Measurements from ENCODE around the gene DUSP28. TPM values are rescaled to one million over a fixed set of nuclear protein-coding genes. Genes with fewer than 3 reads are reported as not detected.

Gene DUSP28
- total RNA-seq, 4 donors from 2014 or later: 3.0 to 5.3 (median 4.0) TPM

DNA sequence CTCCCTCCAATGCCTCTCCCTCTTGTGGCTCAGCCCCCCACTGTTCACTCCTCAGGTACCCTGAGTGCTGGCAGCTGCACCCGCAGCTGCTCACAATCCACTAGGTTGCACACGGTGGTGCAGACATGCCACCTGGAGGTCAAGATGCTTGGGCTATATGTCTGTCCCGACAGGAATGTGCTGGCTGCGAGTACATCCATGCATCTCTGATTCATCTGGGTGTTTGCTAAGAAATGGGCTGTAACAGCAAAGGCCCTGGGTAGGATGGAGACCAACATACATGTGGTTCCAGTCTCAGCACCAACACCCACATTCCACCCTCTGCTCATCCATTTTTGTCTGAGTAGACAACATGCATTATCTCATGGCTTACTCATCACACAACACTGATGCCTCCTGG is 33.6 kb upstream of the DUSP28 start:
- ATAC-seq: no peak
- TF ChIP-seq POLR2A (IDR thresholded peaks at IDR 0.05) (no peak), POLR2AphosphoS5 (IDR thresholded peaks at IDR 0.05) (no peak), EP300 (IDR thresholded peaks at IDR 0.05) (no peak)
- TF ChIP-seq, protein P1, sequence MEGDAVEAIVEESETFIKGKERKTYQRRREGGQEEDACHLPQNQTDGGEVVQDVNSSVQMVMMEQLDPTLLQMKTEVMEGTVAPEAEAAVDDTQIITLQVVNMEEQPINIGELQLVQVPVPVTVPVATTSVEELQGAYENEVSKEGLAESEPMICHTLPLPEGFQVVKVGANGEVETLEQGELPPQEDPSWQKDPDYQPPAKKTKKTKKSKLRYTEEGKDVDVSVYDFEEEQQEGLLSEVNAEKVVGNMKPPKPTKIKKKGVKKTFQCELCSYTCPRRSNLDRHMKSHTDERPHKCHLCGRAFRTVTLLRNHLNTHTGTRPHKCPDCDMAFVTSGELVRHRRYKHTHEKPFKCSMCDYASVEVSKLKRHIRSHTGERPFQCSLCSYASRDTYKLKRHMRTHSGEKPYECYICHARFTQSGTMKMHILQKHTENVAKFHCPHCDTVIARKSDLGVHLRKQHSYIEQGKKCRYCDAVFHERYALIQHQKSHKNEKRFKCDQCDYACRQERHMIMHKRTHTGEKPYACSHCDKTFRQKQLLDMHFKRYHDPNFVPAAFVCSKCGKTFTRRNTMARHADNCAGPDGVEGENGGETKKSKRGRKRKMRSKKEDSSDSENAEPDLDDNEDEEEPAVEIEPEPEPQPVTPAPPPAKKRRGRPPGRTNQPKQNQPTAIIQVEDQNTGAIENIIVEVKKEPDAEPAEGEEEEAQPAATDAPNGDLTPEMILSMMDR (IDR thresholded peaks at IDR 0.05): no peak
- Histone ChIP-seq H3K27ac (no peak overlapping the region), H3K4me1 (no peaks in the 10 kb centered on the region), H3K36me3 (peaks cover 0 to 80% of the 10 kb centered on the region in 2 donors), H3K9me3 (peaks cover 0 to 6% (median 0%) of the 10 kb centered on the region in 3 donors), H3K4me3 (no peak overlapping the region), H3K27me3 (no peaks in the 10 kb centered on the region)
- 85 to 100% methylated on average over 1 to 3 of the region's 4 CpGs for WGBS, 2 donors (ENCODE audit: low coverage in 1 of 2)

DNA sequence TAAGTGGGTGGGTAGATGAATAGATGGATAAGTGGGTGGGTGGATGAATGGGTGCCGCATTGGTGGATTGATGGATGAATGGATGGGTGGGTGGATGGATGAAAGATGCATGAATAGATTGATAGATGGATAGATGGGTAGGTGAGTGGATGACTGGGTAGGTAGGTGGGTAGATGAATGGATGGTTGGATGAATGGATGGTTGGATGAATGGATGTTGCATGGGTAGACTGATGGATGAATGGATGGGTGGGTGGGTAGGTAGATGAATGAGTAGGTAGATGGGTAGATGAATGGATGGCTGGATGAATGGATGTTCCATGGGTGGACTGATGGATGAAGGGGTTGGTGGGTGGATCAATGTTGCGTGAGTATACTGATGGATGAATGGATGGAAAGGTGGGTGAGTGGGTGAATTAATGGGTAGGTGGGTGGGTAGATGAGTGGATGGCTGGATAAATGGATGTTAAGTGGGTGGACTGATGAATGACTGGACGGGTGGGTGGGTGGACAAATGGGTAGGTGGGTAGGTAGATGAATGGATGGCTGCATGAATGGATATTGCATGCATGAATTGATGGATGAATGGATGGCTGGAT is 32.9 kb upstream of the DUSP28 start:
- ATAC-seq: no peak
- Histone ChIP-seq H3K36me3 (peaks cover 0 to 80% of the 10 kb centered on the region in 2 donors), H3K27ac (no peak overlapping the region), H3K27me3 (no peaks in the 10 kb centered on the region), H3K4me1 (no peaks in the 10 kb centered on the region), H3K9me3 (peaks cover 0 to 13% (median 0%) of the 10 kb centered on the region in 3 donors), H3K4me3 (no peak overlapping the region)
- WGBS, 2 donors (ENCODE audit: low coverage in 1 of 2): 61 to 92% methylated on average over 3 of the region's 3 CpGs
- TF ChIP-seq, protein P1 (IDR thresholded peaks at IDR 0.05): no peak
- TF ChIP-seq POLR2A (IDR thresholded peaks at IDR 0.05): no peak
- no peak for TF ChIP-seq EP300 (IDR thresholded peaks at IDR 0.05)
- no peak for TF ChIP-seq POLR2AphosphoS5 (IDR thresholded peaks at IDR 0.05)

- TF ChIP-seq EP300 (IDR thresholded peaks at IDR 0.05): no peak
- TF ChIP-seq, protein P1 (IDR thresholded peaks at IDR 0.05): no peak
- TF ChIP-seq POLR2AphosphoS5 (IDR thresholded peaks at IDR 0.05): no peak
- no peak for TF ChIP-seq POLR2A (IDR thresholded peaks at IDR 0.05)
Observed at GRCh38 chr2:240528406-240529040, 31.6 kb upstream of the DUSP28 start.

DNA sequence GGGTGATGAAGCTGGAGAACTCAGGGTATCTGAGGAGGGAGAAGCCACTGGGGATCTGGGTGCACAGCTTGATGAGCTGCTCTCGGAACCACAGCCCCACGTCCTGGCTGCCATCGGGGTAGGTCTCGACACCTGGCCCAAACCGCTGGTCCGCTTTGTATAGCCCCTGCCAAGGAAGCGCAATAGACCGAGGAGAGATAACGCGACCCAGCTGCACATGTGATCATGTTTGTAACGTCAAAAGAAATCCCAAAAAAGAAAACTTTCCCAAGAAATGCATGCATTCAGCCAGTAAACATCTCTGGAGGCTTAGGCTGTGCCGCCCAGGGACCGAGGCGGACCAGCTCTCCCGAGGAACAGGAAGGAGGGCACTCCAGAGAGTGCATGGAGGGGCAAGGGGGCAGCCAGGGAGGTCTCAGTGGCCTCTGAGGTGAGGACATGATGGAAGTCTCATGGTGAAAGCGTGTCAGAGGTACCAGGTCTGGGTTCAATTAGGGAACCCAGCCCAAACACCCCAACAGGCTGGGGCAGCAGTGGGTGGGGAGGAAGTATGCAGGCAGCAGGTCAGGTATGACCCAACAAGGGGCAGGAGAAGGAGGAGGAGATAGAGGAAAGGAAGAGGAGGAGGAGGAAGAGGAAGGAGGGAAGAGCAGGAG is 30.7 kb upstream of the DUSP28 start:
- no peak overlapping the region for H3K4me3 ChIP-seq
- H3K27me3 ChIP-seq: no peaks in the 10 kb centered on the region
- peaks cover 0 to 71% of the 10 kb centered on the region in 2 donors for H3K36me3 ChIP-seq
- 95 to 100% methylated on average over 1 to 4 of the region's 16 CpGs for WGBS, 2 donors (ENCODE audit: low coverage in 1 of 2)
- H3K9me3 ChIP-seq: peaks cover 0 to 21% (median 0%) of the 10 kb centered on the region in 3 donors
- H3K4me1 ChIP-seq: no peaks in the 10 kb centered on the region
- no peak overlapping the region for H3K27ac ChIP-seq
- no peak for ATAC-seq
- TF ChIP-seq, protein P1 (IDR thresholded peaks at IDR 0.05): no peak
- TF ChIP-seq POLR2AphosphoS5 (IDR thresholded peaks at IDR 0.05): no peak
- TF ChIP-seq POLR2A (IDR thresholded peaks at IDR 0.05): no peak
- TF ChIP-seq EP300 (IDR thresholded peaks at IDR 0.05): no peak

More at GRCh38 chr2:240528406-240529040, 31.6 kb upstream of the DUSP28 start:
- Histone ChIP-seq H3K4me3 (no peak overlapping the region), H3K27ac (no peak overlapping the region), H3K36me3 (peaks cover 0 to 73% of the 10 kb centered on the region in 2 donors), H3K4me1 (no peaks in the 10 kb centered on the region), H3K27me3 (no peaks in the 10 kb centered on the region), H3K9me3 (peaks cover 0 to 21% (median 0%) of the 10 kb centered on the region in 3 donors)
- 100% methylated on average over 1 of the region's 13 CpGs for WGBS, 2 donors (ENCODE audit: low coverage in 1 of 2)
- no peak for ATAC-seq

All from gastroesophageal sphincter (tissue), 4 donors.